ENCODE measurements around the gene F3.

Gene F3

DNA sequence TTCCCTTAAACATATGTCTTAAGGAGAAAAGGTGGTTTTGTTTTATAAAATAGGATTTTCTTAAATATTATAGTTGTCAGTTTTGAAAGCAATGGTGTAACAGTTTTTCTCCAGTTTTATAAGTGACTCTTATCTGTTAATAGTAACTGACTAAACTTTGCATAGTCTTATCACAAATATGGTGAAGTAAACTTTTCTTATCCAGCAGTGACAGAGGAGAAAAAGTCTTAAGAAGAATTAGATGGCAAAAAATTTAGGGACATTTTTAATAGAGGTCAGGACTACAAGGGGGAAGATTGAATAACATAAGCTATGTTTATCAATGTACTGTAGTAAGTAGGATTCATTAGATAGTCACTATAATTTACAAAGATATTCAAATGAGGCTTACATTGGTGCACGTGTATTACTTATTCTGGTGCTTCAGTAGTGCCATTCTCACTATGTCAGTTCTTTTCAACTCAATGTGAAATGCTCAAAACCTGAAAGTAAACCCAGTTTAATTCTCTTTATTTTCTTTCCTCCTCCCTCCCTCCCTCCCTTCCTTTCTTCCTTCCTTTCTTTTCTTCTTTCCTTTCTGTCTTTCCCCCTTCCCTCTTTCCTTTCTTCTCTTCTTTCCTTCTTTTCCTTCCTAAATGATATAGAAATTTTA is 26.1 kb downstream of the F3 start:
- H3K27me3 ChIP-seq (ENCODE audit: control insufficient read depth in 5 of 5, insufficient read depth in 4 of 5, low read length in 5 of 5), result no peaks in the 10 kb centered on the region
- no peaks in the 10 kb centered on the region for H3K9me3 ChIP-seq (ENCODE audit: control insufficient read depth in 5 of 5, low read length in 5 of 5)
- H3K27ac ChIP-seq (ENCODE audit: low read depth, low read length), result no peak overlapping the region
- peaks cover 0 to 3% (median 0%) of the 10 kb centered on the region in 5 donors for H3K4me1 ChIP-seq (ENCODE audit: control insufficient read depth in 5 of 5, insufficient read depth in 5 of 5, low read length in 5 of 5)
- peaks cover 0 to 13% (median 6%) of the 10 kb centered on the region in 5 donors for H3K36me3 ChIP-seq (ENCODE audit: control insufficient read depth in 5 of 5, insufficient read depth in 5 of 5, low read length in 5 of 5)
- no peak overlapping the region for H3K4me3 ChIP-seq (ENCODE audit: low read depth in 1 of 5, low read length in 5 of 5)
- H3K9ac ChIP-seq (ENCODE audit: low read length in 5 of 5), result no peak overlapping the region

DNA sequence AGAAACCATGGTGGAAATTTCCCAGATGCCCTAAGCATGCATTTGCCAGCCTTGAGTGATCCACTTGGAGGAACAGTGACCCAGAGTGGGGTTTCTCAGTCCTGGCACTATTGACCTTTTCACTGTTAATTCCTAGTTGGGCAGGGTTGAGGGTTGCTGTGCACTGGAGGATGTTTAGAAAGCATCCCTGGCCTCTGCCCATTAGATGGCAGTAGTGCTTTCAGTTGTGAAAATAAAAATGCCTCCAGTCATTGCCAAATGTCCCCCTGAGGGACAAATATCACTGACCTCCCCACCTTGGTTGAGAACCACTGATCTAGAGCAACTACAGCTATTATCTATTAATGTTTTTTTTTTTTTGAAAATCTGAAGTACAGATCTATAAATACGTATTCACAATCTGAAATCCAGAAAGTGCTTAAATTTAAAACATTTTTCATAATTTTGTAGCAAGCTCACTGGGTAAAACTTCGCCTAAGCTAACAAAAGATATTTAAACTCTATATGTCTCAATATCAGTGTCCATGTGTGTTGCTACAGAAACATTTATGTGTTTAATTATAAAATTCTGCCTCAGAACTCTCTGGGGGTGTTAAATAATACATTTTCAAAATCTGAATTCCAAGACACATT is 27.3 kb downstream of the F3 start:
- H3K4me3 ChIP-seq (ENCODE audit: low read depth in 1 of 5, low read length in 5 of 5), result no peak overlapping the region
- H3K9me3 ChIP-seq (ENCODE audit: control insufficient read depth in 5 of 5, low read length in 5 of 5), result no peaks in the 10 kb centered on the region
- no peak overlapping the region for H3K9ac ChIP-seq (ENCODE audit: low read length in 5 of 5)
- peaks cover 0 to 3% (median 0%) of the 10 kb centered on the region in 5 donors for H3K4me1 ChIP-seq (ENCODE audit: control insufficient read depth in 5 of 5, insufficient read depth in 5 of 5, low read length in 5 of 5)
- H3K27ac ChIP-seq (ENCODE audit: low read depth, low read length), result no peak overlapping the region
- H3K27me3 ChIP-seq (ENCODE audit: control insufficient read depth in 5 of 5, insufficient read depth in 4 of 5, low read length in 5 of 5), result no peaks in the 10 kb centered on the region
- peaks cover 0 to 13% (median 2%) of the 10 kb centered on the region in 5 donors for H3K36me3 ChIP-seq (ENCODE audit: control insufficient read depth in 5 of 5, insufficient read depth in 5 of 5, low read length in 5 of 5)

DNA sequence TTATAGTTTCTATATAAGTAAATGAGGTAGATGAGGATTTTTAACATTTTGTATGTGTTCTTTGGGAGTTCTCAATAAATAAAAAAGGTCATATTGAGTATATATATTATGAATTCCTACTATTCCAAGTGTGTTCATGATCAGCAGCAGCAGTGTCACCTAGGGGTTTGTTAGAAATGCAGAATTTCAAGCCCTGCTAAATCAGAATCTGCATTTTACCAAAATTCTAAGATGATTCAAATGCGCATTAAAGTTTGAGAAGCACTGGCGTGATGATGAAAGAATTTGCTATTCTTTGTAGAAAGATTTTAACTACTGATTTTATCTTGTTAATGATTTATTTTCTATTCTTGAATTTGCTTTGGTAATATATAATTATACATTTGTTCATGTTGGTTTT is 28.7 kb downstream of the F3 start:
- Histone ChIP-seq H3K36me3 (ENCODE audit: control insufficient read depth in 5 of 5, insufficient read depth in 5 of 5, low read length in 5 of 5) (peaks cover 0 to 13% (median 0%) of the 10 kb centered on the region in 5 donors), H3K4me3 (ENCODE audit: low read depth in 1 of 5, low read length in 5 of 5) (no peak overlapping the region), H3K4me1 (ENCODE audit: control insufficient read depth in 5 of 5, insufficient read depth in 5 of 5, low read length in 5 of 5) (peaks cover 0 to 3% (median 0%) of the 10 kb centered on the region in 5 donors), H3K9ac (ENCODE audit: low read length in 5 of 5) (no peak overlapping the region), H3K27me3 (ENCODE audit: control insufficient read depth in 5 of 5, insufficient read depth in 4 of 5, low read length in 5 of 5) (no peaks in the 10 kb centered on the region), H3K27ac (ENCODE audit: low read depth, low read length) (no peak overlapping the region), H3K9me3 (ENCODE audit: control insufficient read depth in 5 of 5, low read length in 5 of 5) (no peaks in the 10 kb centered on the region)

DNA sequence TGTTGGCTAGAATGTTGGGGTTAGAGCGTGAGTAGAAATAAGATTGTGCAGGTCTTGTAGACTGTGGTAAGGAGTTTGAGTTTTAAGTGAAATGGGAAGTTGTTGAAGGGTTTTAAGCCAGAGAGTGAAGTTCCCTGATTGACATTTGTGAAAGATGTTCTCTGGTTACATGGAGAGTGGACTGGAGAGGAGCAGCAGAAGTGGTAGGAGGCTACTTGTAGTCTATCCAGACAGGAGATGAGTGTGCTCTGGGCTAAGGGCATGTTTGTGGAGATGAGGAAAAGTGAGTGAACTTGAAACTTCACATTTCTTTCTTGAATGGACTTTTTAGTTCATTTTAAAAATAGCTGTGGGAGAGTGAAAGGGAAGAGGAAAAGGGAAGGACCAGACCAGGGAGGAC is 37.0 kb downstream of the F3 start:
- Histone ChIP-seq H3K9me3 (ENCODE audit: control insufficient read depth in 5 of 5, low read length in 5 of 5) (no peaks in the 10 kb centered on the region), H3K36me3 (ENCODE audit: control insufficient read depth in 5 of 5, insufficient read depth in 5 of 5, low read length in 5 of 5) (peaks cover 13 to 26% (median 19%) of the 10 kb centered on the region in 5 donors), H3K27ac (ENCODE audit: low read depth, low read length) (no peak overlapping the region), H3K4me1 (ENCODE audit: control insufficient read depth in 5 of 5, insufficient read depth in 5 of 5, low read length in 5 of 5) (peaks cover 0 to 11% (median 3%) of the 10 kb centered on the region in 5 donors), H3K9ac (ENCODE audit: low read length in 5 of 5) (no peak overlapping the region), H3K4me3 (ENCODE audit: low read depth in 1 of 5, low read length in 5 of 5) (no peak overlapping the region), H3K27me3 (ENCODE audit: control insufficient read depth in 5 of 5, insufficient read depth in 4 of 5, low read length in 5 of 5) (no peaks in the 10 kb centered on the region)

DNA sequence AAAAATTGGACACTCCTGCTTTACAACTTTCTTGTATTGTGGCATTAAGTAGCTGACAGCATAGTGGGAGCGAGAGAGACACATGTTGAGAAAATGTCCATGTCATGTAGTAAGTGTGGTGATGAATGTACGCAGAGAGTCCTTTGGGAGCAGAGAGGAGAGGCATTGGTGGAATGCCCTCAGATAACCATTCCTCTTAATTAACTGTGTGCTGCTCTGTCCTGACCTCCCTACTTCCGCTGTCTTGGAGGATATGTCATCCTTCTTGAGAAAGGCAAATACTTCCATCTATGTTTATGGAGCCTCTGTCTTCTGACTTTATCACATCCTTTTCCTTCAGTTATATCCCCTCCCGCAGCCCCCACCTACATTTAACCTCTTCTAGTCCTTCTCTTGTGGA is 38.4 kb downstream of the F3 start:
- Histone ChIP-seq H3K4me1 (ENCODE audit: control insufficient read depth in 5 of 5, insufficient read depth in 5 of 5, low read length in 5 of 5) (peaks cover 0 to 11% (median 3%) of the 10 kb centered on the region in 5 donors), H3K27ac (ENCODE audit: low read depth, low read length) (no peak overlapping the region), H3K9me3 (ENCODE audit: control insufficient read depth in 5 of 5, low read length in 5 of 5) (no peaks in the 10 kb centered on the region), H3K4me3 (ENCODE audit: low read depth in 1 of 5, low read length in 5 of 5) (no peak overlapping the region), H3K27me3 (ENCODE audit: control insufficient read depth in 5 of 5, insufficient read depth in 4 of 5, low read length in 5 of 5) (no peaks in the 10 kb centered on the region), H3K9ac (ENCODE audit: low read length in 5 of 5) (no peak overlapping the region), H3K36me3 (ENCODE audit: control insufficient read depth in 5 of 5, insufficient read depth in 5 of 5, low read length in 5 of 5) (peaks cover 15 to 38% (median 30%) of the 10 kb centered on the region in 5 donors)

DNA sequence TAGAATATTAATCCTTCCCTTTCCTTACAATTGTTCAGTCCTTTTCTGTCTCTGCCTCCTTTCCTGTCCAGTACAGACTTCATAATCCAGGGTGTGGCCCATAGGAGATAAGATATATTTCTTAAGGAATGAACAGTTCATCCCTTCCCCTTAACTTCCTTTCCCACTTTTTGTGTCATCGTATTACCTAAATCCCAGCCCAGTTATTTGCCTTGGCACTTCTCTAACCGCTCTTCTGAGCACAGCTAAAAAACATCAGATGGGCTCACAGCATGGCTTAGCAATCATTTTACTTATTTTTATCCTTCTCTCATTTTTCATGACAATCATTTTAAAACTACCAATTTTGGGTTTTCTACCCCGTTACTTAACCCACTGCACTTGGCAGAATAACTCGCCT is 39.6 kb downstream of the F3 start:
- H3K4me1 ChIP-seq (ENCODE audit: control insufficient read depth in 5 of 5, insufficient read depth in 5 of 5, low read length in 5 of 5), result peaks cover 0 to 11% (median 3%) of the 10 kb centered on the region in 5 donors
- H3K27ac ChIP-seq (ENCODE audit: low read depth, low read length), result no peak overlapping the region
- no peak overlapping the region for H3K9ac ChIP-seq (ENCODE audit: low read length in 5 of 5)
- H3K27me3 ChIP-seq (ENCODE audit: control insufficient read depth in 5 of 5, insufficient read depth in 4 of 5, low read length in 5 of 5), result no peaks in the 10 kb centered on the region
- no peak overlapping the region for H3K4me3 ChIP-seq (ENCODE audit: low read depth in 1 of 5, low read length in 5 of 5)
- H3K9me3 ChIP-seq (ENCODE audit: control insufficient read depth in 5 of 5, low read length in 5 of 5), result no peaks in the 10 kb centered on the region
- peaks cover 15 to 38% (median 30%) of the 10 kb centered on the region in 5 donors for H3K36me3 ChIP-seq (ENCODE audit: control insufficient read depth in 5 of 5, insufficient read depth in 5 of 5, low read length in 5 of 5)

DNA sequence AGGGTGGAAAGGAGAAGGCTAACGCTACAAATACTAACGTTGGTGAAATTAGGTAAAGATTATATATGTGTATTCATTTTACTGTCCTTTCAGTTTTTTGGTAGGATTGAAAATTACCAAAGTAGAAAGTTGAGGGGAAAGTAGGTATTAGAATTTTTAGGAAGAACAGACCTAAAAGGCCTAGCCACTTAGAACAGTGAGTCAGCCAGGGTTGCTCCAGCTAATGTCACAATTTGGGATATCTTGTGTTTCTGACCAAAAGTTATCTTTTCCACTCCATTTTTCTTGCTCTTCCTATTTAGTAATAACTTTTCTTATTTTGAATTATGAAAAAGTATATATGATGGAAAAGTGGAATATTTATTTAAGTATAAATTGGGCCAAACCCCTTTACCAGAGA is 40.1 kb downstream of the F3 start:
- Histone ChIP-seq H3K4me3 (ENCODE audit: low read depth in 1 of 5, low read length in 5 of 5) (no peak overlapping the region), H3K9ac (ENCODE audit: low read length in 5 of 5) (no peak overlapping the region), H3K36me3 (ENCODE audit: control insufficient read depth in 5 of 5, insufficient read depth in 5 of 5, low read length in 5 of 5) (peaks cover 15 to 38% (median 29%) of the 10 kb centered on the region in 5 donors), H3K27me3 (ENCODE audit: control insufficient read depth in 5 of 5, insufficient read depth in 4 of 5, low read length in 5 of 5) (no peaks in the 10 kb centered on the region), H3K27ac (ENCODE audit: low read depth, low read length) (no peak overlapping the region), H3K9me3 (ENCODE audit: control insufficient read depth in 5 of 5, low read length in 5 of 5) (no peaks in the 10 kb centered on the region), H3K4me1 (ENCODE audit: control insufficient read depth in 5 of 5, insufficient read depth in 5 of 5, low read length in 5 of 5) (peaks cover 0 to 11% (median 3%) of the 10 kb centered on the region in 5 donors)

DNA sequence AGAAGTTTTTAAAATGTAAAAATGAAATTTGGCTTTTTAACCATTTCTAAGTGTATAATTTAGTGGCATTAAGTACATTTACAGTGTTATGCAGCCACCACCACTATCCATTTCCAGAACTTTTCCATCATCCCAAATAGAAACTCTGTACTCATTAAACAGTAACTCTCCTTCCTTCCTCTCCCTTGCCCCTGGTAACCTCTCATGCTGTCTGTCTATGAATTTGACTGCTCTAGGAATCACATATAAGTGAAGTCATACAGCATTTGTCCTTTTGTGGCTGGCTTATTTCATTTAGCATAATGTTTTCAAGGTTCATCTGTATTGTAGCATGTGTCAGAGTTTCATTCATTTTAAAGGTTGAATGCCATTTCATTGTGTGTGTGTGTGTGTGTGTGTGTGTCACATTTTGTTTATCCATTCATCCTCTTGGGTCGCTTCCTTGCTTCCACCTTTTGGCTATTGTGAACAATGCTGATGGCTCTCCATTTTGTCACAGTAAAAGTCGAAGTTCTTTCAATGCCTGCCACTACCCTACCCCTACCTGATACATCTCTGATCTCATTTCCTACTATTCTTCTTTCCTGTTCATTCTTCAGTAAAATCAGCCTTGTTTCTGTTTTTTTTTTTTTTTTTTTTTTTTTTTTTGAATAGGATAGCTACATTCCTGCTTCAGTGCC is 45.3 kb downstream of the F3 start:
- Histone ChIP-seq H3K4me1 (ENCODE audit: control insufficient read depth in 5 of 5, insufficient read depth in 5 of 5, low read length in 5 of 5) (no peaks in the 10 kb centered on the region), H3K4me3 (ENCODE audit: low read depth in 1 of 5, low read length in 5 of 5) (no peak overlapping the region), H3K27me3 (ENCODE audit: control insufficient read depth in 5 of 5, insufficient read depth in 4 of 5, low read length in 5 of 5) (no peaks in the 10 kb centered on the region), H3K36me3 (ENCODE audit: control insufficient read depth in 5 of 5, insufficient read depth in 5 of 5, low read length in 5 of 5) (peaks cover 8 to 41% (median 30%) of the 10 kb centered on the region in 5 donors), H3K9me3 (ENCODE audit: control insufficient read depth in 5 of 5, low read length in 5 of 5) (no peaks in the 10 kb centered on the region), H3K27ac (ENCODE audit: low read depth, low read length) (no peak overlapping the region), H3K9ac (ENCODE audit: low read length in 5 of 5) (no peak overlapping the region)

DNA sequence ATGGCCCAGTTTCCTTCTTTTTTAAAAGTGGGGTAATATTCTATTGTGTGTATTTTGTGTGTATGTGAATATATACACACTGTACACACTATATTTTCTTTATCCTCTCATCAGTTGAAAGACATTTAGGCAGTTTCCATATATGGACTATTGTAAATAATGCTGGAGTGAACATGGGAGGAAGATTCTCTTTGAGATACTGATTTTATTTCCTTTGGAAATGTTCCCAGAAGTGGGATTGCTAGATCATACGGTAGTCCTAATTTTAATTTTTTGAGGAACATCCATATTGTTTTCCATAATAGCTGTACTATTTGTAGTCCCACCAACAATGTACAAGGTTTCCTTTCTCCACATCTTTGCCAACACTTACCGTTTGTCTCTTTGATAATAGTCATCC is 51.0 kb downstream of the F3 start:
- H3K4me3 ChIP-seq (ENCODE audit: low read depth in 1 of 5, low read length in 5 of 5), result no peak overlapping the region
- no peak overlapping the region for H3K9ac ChIP-seq (ENCODE audit: low read length in 5 of 5)
- no peak overlapping the region for H3K27ac ChIP-seq (ENCODE audit: low read depth, low read length)
- no peaks in the 10 kb centered on the region for H3K9me3 ChIP-seq (ENCODE audit: control insufficient read depth in 5 of 5, low read length in 5 of 5)
- H3K36me3 ChIP-seq (ENCODE audit: control insufficient read depth in 5 of 5, insufficient read depth in 5 of 5, low read length in 5 of 5), result peaks cover 9 to 52% (median 26%) of the 10 kb centered on the region in 5 donors
- H3K27me3 ChIP-seq (ENCODE audit: control insufficient read depth in 5 of 5, insufficient read depth in 4 of 5, low read length in 5 of 5), result no peaks in the 10 kb centered on the region
- H3K4me1 ChIP-seq (ENCODE audit: control insufficient read depth in 5 of 5, insufficient read depth in 5 of 5, low read length in 5 of 5), result no peaks in the 10 kb centered on the region

DNA sequence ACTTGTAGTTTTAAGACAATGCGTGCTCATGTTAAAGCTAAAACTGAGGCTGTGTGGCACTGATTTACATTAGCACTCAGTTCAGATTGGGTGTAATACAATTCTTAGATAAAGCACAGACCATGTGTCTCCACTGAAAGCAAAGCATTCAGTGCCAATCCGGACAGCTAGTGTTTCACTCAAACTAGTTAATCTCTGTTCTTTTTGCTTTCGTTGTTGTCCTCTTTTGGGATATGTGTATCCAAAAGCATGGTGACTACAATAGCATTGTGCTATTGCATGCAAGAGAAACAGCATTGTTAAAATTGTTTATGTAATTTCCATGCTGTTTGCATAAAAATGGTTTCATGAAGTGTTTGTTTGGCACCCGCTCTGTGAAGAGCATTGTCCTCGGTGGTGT is 54.6 kb downstream of the F3 start:
- H3K36me3 ChIP-seq (ENCODE audit: control insufficient read depth in 5 of 5, insufficient read depth in 5 of 5, low read length in 5 of 5), result peaks cover 11 to 45% (median 31%) of the 10 kb centered on the region in 5 donors

More for the DNA sequence above, 54.6 kb downstream of the F3 start:
- Histone ChIP-seq H3K27ac (ENCODE audit: low read depth, low read length) (no peak overlapping the region), H3K27me3 (ENCODE audit: control insufficient read depth in 5 of 5, insufficient read depth in 4 of 5, low read length in 5 of 5) (no peaks in the 10 kb centered on the region), H3K9ac (ENCODE audit: low read length in 5 of 5) (no peak overlapping the region), H3K9me3 (ENCODE audit: control insufficient read depth in 5 of 5, low read length in 5 of 5) (no peaks in the 10 kb centered on the region), H3K4me3 (ENCODE audit: low read depth in 1 of 5, low read length in 5 of 5) (no peak overlapping the region), H3K4me1 (ENCODE audit: control insufficient read depth in 5 of 5, insufficient read depth in 5 of 5, low read length in 5 of 5) (no peaks in the 10 kb centered on the region)

Measured in subcutaneous abdominal adipose tissue (tissue), 5 donors.